Aorta (tissue), 5 donors: ENCODE measurements around the gene SLC25A24. TPM values are rescaled to one million over a fixed set of nuclear protein-coding genes. Genes with fewer than 3 reads are reported as not detected.
"Not testable (repeated sequence)": the region's sequence is repeated elsewhere in the genome, so short reads cannot be mapped to it uniquely, and the experiment has no call there.

Experiments
- ATAC-seq: fragments of 200-7000 bp; cut with Tn5 transposase; one replicate; pipeline ENCODE4 v1.9.1; 2022; ENCODE audit warnings: moderate library complexity; ENCODE audit not compliant: low FRiP score
- DNase-seq, 2 donors: peaks; one replicate each; pipeline ENCODE4 v3.0.0-alpha.2; 2020
- H3K27ac ChIP-seq, 2 donors: one replicate each; pipeline ENCODE4 v1.5.1; 2013; ENCODE audit warnings: low read length in 2 of 2, mild to moderate bottlenecking in 2 of 2, moderate library complexity in 2 of 2, control low read depth in 1 of 2, inconsistent platforms in 1 of 2, low read depth in 1 of 2
- H3K27me3 ChIP-seq, 2 donors: one replicate each; pipeline ENCODE4 v1.6.1; 2013; ENCODE audit warnings: control low read depth in 1 of 2, low read length in 1 of 2, mild to moderate bottlenecking in 1 of 2, moderate library complexity in 1 of 2; ENCODE audit not compliant: insufficient read depth in 2 of 2, control insufficient read depth in 1 of 2
- H3K36me3 ChIP-seq, 2 donors: one replicate each; pipeline ENCODE4 v1.6.1; 2013; ENCODE audit warnings: control low read depth in 1 of 2, low read length in 1 of 2, mild to moderate bottlenecking in 1 of 2; ENCODE audit not compliant: insufficient read depth in 2 of 2, control insufficient read depth in 1 of 2
- H3K4me1 ChIP-seq, 2 donors: one replicate each; pipeline ENCODE4 v1.6.1; 2013; ENCODE audit warnings: low read length in 2 of 2, control low read depth in 1 of 2, mild to moderate bottlenecking in 1 of 2, moderate library complexity in 1 of 2; ENCODE audit not compliant: insufficient read depth in 2 of 2, control insufficient read depth in 1 of 2
- H3K4me3 ChIP-seq, 2 donors: one replicate each; pipeline ENCODE4 v1.5.1; 2013; ENCODE audit warnings: low read length in 2 of 2, control low read depth in 1 of 2, mild to moderate bottlenecking in 1 of 2
- H3K9me3 ChIP-seq: one replicate; pipeline ENCODE4 v1.6.1; 2013; ENCODE audit warnings: mild to moderate bottlenecking, low read length; ENCODE audit not compliant: control insufficient read depth
- WGBS, 2 donors: extraction: QIAGEN DNeasy Blood & Tissue Kit; methylation state at CpG; one replicate each; pipeline ENCODE4 v1.1.7; 2013; 5-methylcytosine and 5-hydroxymethylcytosine counted together
- intact Hi-C, 2 donors: fragments of 100-400 bp; cut with DNase I; formaldehyde crosslinking; loops; one replicate each; pipeline versions ENCODE4 v1.14.2 to v1.15.0; 2022
- polyA plus RNA-seq, 2 donors: library from polyadenylated mRNA; stranded (reverse); fragments of 200-250 nt; gene quantifications; one replicate each; pipeline ENCODE4 v1.2.3, GENCODE V29; 2013
- total RNA-seq, 2 donors: library from RNA; stranded (reverse); fragmentation: NEBNext Ultra II Directional; extraction: Animal tissue kit (Norgen Biotek cat#: 25700); gene quantifications; one replicate each; pipeline ENCODE4 v1.2.1, GENCODE V29; 2021
- donor health status: healthy with polysubstance abuse.
- donor health status: Bipolar disorder and iron deficiency.
- donor health status: DM: no; HTN: no; CAD: no.
- donor health status: DM: no; HTN: no; CAD: no.
- donor health status: DM: yes; HTN: yes; CAD: no.

The SLC25A24 gene
- total and polyA plus RNA-seq, 4 donors: 15.0 to 28.1 (median 22.9) TPM

DNA sequence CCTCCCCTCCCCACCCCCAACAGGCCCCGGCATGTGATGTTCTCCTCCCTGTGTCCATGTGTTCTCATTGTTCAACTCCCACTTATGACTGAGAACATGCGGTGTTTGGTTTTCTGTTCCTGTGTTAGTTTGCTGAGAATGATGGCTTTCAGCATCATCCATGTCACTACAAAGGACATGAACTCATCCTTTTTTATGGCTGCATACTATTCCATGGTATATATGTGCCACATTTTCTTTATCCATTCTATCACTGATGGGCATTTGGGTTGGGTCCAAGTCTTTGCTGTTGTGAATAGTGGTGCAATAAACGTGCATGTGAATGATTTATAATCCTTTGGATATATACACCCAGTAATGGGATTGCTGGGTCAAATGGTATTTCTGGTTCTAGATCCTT, 3.4 kb upstream of the SLC25A24 start:
- not testable (repeated sequence) for H3K4me3 ChIP-seq, H3K27me3 ChIP-seq, H3K36me3 ChIP-seq, ATAC-seq, DNase-seq, H3K4me1 ChIP-seq, H3K9me3 ChIP-seq, H3K27ac ChIP-seq
- WGBS, 2 donors: 91 to 93% methylated on average over 3 of the region's 3 CpGs
- intact Hi-C loops: loop anchor here in 1 of 2 donors (5.0 kb wide), 1 partner anchor 61 kb away; no protein-coding TSS in a partner anchor

DNA sequence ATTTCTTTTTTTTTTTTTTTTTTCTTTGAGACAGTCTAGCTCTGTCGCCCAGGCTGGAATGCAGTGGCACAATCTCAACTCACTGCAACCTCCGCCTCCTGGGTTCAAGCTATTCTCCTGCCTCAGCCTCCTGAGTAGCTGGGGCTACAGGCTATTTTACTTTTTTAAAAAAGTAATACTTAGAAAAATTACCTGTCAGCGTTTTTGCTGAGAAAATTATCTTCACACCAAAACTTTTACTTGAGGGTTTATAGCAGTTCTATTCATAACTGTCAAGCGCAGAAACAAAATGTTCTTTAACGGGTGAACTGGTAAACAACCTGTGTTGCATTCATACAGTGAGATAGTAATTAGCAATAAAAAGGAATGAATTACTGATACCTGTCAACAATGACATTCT, 1.5 kb upstream of the SLC25A24 start:
- Histone ChIP-seq H3K4me1 (peaks cover 0 to 3% of the 10 kb centered on the region in 2 donors), H3K27ac (no peak overlapping the region), H3K36me3 (no peaks in the 10 kb centered on the region), H3K4me3 (no peak overlapping the region), H3K9me3 (no peaks in the 10 kb centered on the region), H3K27me3 (no peaks in the 10 kb centered on the region)
- ATAC-seq: no peak
- WGBS, 2 donors: 69% methylated on average over 5 of the region's 5 CpGs
- intact Hi-C loops: loop anchor here in 1 of 2 donors (5.0 kb wide), 1 partner anchor 59 kb away; no protein-coding TSS in a partner anchor
- DNase-seq: no peak

DNA sequence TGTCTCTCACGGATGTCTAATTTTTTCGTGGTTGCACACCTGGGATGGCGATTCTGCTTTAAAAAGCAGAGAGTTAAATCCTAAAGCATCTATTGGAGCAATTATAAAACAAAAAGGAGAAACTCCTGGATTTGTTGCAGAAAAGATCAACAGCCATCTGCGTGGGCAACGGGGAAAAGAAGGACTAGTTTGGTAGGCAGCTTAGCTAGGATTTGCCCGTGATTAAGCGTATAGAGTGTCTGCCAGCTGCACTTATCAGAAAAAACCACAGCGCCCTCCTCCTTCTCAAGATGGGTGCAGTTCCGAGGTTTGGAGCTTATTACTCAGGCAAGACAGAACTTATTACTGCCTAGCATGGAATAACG, 526 bp upstream of the SLC25A24 start:
- WGBS, 2 donors: 0% methylated on average over 10 of the region's 10 CpGs
- Histone ChIP-seq H3K27me3 (no peaks in the 10 kb centered on the region), H3K36me3 (no peaks in the 10 kb centered on the region), H3K4me3 (peak overlapping the region; percentile 83 to 93), H3K4me1 (peaks cover 0 to 3% of the 10 kb centered on the region in 2 donors), H3K27ac (peak overlapping the region; percentile 83 to 88), H3K9me3 (no peaks in the 10 kb centered on the region)
- intact Hi-C loops: loop anchor here in 1 of 2 donors (5.0 kb wide), 1 partner anchor 58 kb away; no protein-coding TSS in a partner anchor
- DNase-seq (no peak), ATAC-seq (peak; percentile 82)

DNA sequence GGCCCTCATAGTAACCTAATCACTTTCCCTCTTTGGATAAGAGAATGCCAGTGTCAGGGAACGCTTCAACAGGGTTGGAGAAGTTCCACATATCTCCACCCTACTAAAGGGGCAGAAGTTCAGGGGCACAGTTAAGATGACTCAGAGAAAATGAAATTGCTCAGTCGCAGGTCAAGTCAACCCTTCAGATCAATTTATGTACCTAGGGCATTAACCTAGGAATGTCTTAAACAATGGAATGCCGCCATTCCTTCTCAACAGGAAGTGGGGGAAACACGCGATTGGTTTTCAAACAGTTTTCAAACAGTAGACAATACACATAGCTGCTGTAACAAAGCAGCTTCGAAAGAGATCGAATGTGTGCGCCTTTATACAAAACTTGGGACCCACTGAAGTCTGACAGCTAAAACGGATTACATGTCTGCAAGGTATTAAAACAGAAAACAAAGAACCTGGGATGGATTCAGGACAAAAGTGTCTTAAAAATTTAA, 897 bp downstream of the SLC25A24 start:
- intact Hi-C loops: no loop called here
- 2 to 3% methylated on average over 9 of the region's 9 CpGs for WGBS, 2 donors
- peak; percentile 26 for ATAC-seq
- H3K36me3 ChIP-seq: no peaks in the 10 kb centered on the region
- H3K27me3 ChIP-seq: no peaks in the 10 kb centered on the region
- peak overlapping the region; percentile 83 to 93 for H3K4me3 ChIP-seq
- H3K4me1 ChIP-seq: peaks cover 0 to 3% of the 10 kb centered on the region in 2 donors
- H3K9me3 ChIP-seq: no peaks in the 10 kb centered on the region
- peak overlapping the region in 1 of 2 donors; percentile 62 for H3K27ac ChIP-seq
- no peak for DNase-seq

DNA sequence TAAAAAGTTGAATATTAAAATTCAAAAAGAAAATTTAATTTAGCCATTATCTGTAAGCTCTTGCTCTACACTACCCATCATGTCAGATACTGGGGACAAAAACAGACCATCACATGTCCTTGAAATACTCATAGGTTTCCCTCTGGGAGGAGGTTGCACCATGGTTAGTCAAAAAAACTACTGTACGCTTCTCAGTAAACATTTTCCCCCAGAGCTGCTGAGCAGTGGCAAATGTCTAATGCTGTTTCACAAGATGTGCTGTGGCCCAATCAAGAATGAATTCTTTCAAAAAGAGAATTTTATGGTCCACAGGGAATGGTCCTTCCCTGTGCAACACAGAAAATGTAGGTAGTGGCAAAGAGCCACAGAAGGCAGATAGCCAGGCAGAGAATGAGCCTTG, 6.1 kb downstream of the SLC25A24 start:
- no peak overlapping the region for H3K27ac ChIP-seq
- intact Hi-C loops: no loop called here
- WGBS, 2 donors: 89 to 92% methylated on average over 1 of the region's 1 CpG
- no peaks in the 10 kb centered on the region for H3K9me3 ChIP-seq
- H3K27me3 ChIP-seq: no peaks in the 10 kb centered on the region
- ATAC-seq (no peak), DNase-seq (no peak)
- peaks cover 0 to 3% of the 10 kb centered on the region in 2 donors for H3K4me1 ChIP-seq
- H3K36me3 ChIP-seq: no peaks in the 10 kb centered on the region
- no peak overlapping the region for H3K4me3 ChIP-seq

DNA sequence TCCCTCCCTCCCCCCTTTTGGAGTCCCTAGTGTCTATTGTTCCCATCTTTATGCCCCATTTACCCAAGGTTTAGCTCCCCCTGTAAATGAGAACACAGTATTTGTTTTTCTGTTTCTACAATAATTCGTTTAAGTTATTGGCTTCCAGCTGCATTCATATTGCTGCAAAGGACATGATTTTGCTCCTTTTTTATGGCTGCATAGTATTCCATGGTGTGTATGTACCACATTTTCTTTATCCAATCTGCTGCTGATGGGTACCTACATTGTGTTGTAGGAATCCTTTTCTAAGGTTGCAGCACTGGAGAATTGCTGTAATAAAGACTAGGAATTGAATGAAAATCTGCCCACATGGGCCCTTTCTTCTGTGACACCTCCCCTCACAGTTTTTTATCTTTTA, 6.8 kb downstream of the SLC25A24 start:
- H3K27ac ChIP-seq: no peak overlapping the region
- no peak for ATAC-seq
- H3K9me3 ChIP-seq: no peaks in the 10 kb centered on the region
- no peaks in the 10 kb centered on the region for H3K36me3 ChIP-seq
- H3K27me3 ChIP-seq: no peaks in the 10 kb centered on the region
- no peaks in the 10 kb centered on the region for H3K4me1 ChIP-seq
- no peak for DNase-seq
- WGBS, 2 donors: 94 to 97% methylated on average over 1 of the region's 1 CpG
- H3K4me3 ChIP-seq: no peak overlapping the region
- intact Hi-C loops: no loop called here

DNA sequence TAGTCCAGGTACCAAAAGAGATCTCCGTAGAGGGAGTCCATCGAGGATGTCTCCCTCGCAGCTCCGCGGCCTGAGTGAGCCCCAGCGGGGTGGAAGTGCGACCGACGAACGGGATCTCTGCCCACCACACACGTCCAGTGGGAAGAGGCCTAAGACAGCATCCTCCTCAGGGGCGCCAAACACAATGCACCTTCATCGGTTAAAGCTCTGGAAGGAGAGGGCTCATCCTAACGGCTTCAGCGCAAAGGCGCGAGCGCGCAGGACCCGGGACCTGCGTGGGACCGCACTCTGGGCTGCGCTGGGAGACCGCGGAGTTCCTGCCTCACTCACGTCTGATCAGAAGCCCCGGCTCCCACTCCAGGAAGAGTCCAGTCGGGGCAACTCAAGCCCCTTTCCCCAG, 7.6 kb downstream of the SLC25A24 start:
- Histone ChIP-seq H3K27ac (no peak overlapping the region), H3K9me3 (no peaks in the 10 kb centered on the region), H3K4me1 (no peaks in the 10 kb centered on the region), H3K4me3 (no peak overlapping the region), H3K27me3 (no peaks in the 10 kb centered on the region), H3K36me3 (no peaks in the 10 kb centered on the region)
- ATAC-seq (no peak), DNase-seq (no peak)
- 97 to 98% methylated on average over 28 of the region's 28 CpGs for WGBS, 2 donors
- intact Hi-C loops: no loop called here

DNA sequence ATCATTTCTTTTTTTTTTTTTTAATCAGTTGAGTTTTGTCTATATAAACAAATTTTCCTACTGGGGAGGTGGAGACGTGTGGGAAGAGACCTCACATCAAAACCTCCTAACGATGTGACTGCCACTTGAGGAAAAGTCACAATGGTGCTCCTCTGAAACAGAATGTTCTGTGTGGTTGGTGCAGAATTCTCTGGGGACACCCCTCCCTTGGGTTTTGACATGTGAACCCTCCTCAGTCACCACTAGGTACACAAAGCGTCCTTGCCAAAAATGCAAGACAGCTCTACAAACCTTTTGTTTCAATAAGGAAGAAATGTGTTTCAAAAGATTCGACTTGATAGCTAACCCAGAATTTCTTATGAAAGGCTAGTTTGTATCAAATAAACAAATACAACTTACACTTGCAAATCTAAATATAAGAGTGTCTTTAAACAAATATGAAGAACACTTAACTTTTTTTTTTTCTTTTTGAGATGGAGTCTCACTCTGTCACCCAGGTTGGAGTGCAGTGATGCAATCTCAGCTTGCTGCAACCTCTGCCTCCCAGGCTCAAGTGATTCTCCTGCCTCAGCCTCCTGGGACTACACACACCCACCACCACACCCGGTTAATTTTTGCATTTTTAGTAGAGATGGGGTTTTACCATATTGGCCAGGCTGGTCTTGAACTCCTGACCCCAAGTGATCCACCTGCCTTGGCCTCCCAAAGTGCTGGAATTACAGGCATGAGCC, 9.3 kb downstream of the SLC25A24 start:
- intact Hi-C loops: no loop called here
- no peaks in the 10 kb centered on the region for H3K9me3 ChIP-seq
- H3K4me3 ChIP-seq: no peak overlapping the region
- H3K36me3 ChIP-seq: no peaks in the 10 kb centered on the region
- H3K27me3 ChIP-seq: no peaks in the 10 kb centered on the region
- no peak for ATAC-seq
- WGBS, 2 donors: 48 to 65% methylated on average over 5 of the region's 5 CpGs
- H3K4me1 ChIP-seq: no peaks in the 10 kb centered on the region
- no peak for DNase-seq
- no peak overlapping the region for H3K27ac ChIP-seq

DNA sequence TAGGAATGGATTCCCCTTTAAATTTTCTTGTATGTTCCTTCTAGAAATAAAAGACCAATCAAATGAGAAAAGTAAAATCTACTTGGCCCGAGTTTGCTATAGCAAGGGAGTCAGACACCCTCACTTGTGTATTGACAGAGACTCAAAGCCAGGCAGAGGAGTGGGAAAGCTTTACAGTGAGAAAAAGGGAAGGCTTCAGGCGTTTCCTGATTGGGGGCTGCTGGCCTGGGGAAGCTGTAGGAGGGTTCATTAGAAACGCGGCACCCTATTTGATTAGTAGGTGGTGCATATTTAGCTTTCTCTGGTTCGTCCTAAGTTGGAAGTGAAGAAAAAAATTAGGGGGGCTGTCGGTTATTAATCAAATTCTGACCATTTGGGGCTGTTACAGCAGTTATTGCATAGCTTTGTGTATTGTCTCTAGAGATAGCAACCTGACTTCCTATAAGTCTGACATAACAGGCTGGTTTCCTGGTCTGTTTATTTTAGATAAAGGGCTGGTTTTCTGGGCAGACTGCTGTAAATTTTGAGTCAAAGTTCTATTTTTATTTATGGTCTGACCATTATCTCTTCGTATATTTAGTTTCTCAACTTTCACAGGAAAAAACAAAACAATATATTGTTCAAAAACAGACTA, 10.0 kb downstream of the SLC25A24 start:
- H3K27ac ChIP-seq: no peak overlapping the region
- intact Hi-C loops: no loop called here
- H3K9me3 ChIP-seq: no peaks in the 10 kb centered on the region
- no peaks in the 10 kb centered on the region for H3K4me1 ChIP-seq
- no peak overlapping the region for H3K4me3 ChIP-seq
- 30 to 34% methylated on average over 7 of the region's 7 CpGs for WGBS, 2 donors
- ATAC-seq (no peak), DNase-seq (no peak)
- no peaks in the 10 kb centered on the region for H3K36me3 ChIP-seq
- no peaks in the 10 kb centered on the region for H3K27me3 ChIP-seq
